ENCODE data around the gene IGIP. TPM values are rescaled to one million over a fixed set of nuclear protein-coding genes. Genes with fewer than 3 reads are reported as not detected.

The IGIP gene
- polyA plus RNA-seq, 3 donors = 0.08 to 0.75 TPM; not detected in 1

- H3K79me2 ChIP-seq (ENCODE audit: insufficient read depth, low read length) = no peaks in the 10 kb centered on the region
- H3K4me3 Mint-ChIP-seq = no peak overlapping the region
- no peak overlapping the region for H3K4me2 ChIP-seq (replicated peaks; ENCODE audit: extremely low read depth, low read length, poor library complexity, severe bottlenecking)
- no peak for TF ChIP-seq CTCF (IDR thresholded peaks at IDR 0.05)
- no CpG with 5 or more reads among the region's 1 CpG for WGBS (ENCODE audit: insufficient coverage)
- H4K20me1 ChIP-seq (ENCODE audit: insufficient read depth, low read length) = no peaks in the 10 kb centered on the region
- H3K9ac ChIP-seq (ENCODE audit: insufficient read depth, low read length, poor library complexity, severe bottlenecking) = no peak overlapping the region
- H3K27ac ChIP-seq (ENCODE audit: low read depth in 1 of 2, low read length in 2 of 2) = no peak overlapping the region
- no peak overlapping the region for H2AFZ ChIP-seq (ENCODE audit: insufficient read depth, low read depth, low read length, poor library complexity, severe bottlenecking)
- H3K4me3 ChIP-seq (replicated peaks in 1 of 3; ENCODE audit: low read depth in 2 of 3, low read length in 3 of 3) = no peak overlapping the region
- H3K4me1 ChIP-seq (ENCODE audit: control insufficient read depth in 1 of 2, insufficient read depth in 2 of 2, low read length in 2 of 2) = no peaks in the 10 kb centered on the region
- H3K27ac Mint-ChIP-seq = no peak overlapping the region
- H3K4me1 Mint-ChIP-seq = no peaks in the 10 kb centered on the region
- DNase-seq = no peak
- peaks cover 4 to 15% of the 10 kb centered on the region in 2 donors for H3K9me3 ChIP-seq (replicated peaks in 1 of 2; ENCODE audit: control insufficient read depth in 1 of 2, insufficient read depth in 1 of 2, low read length in 2 of 2)
- intact Hi-C loops (cut with micrococcal nuclease) = no loop called here
- H3K27me3 ChIP-seq (ENCODE audit: control insufficient read depth in 2 of 2, insufficient read depth in 2 of 2, low read length in 2 of 2) = peaks cover 3 to 14% of the 10 kb centered on the region in 2 donors
- H3K9me3 Mint-ChIP-seq = peaks cover 9 to 24% (median 18%) of the 10 kb centered on the region in 7 donors
- H3K36me3 Mint-ChIP-seq = no peaks in the 10 kb centered on the region
- H3K27me3 Mint-ChIP-seq (ENCODE audit: low read depth in 3 of 3) = peaks cover 3 to 11% (median 4%) of the 10 kb centered on the region in 3 donors
- no peaks in the 10 kb centered on the region for H3K36me3 ChIP-seq (replicated peaks in 1 of 2; ENCODE audit: control insufficient read depth in 1 of 2, insufficient read depth in 2 of 2, low read length in 2 of 2)
Observed at GRCh38 chr5:140093866-140094265, 31.9 kb upstream of the IGIP start.

- Histone ChIP-seq H3K79me2 (ENCODE audit: insufficient read depth, low read length) (no peaks in the 10 kb centered on the region), H3K4me3 (replicated peaks in 1 of 3; ENCODE audit: low read depth in 2 of 3, low read length in 3 of 3) (no peak overlapping the region), H3K27ac (ENCODE audit: low read depth in 1 of 2, low read length in 2 of 2) (no peak overlapping the region), H3K9me3 (replicated peaks in 1 of 2; ENCODE audit: control insufficient read depth in 1 of 2, insufficient read depth in 1 of 2, low read length in 2 of 2) (peaks cover 2 to 10% of the 10 kb centered on the region in 2 donors), H3K4me1 (ENCODE audit: control insufficient read depth in 1 of 2, insufficient read depth in 2 of 2, low read length in 2 of 2) (no peaks in the 10 kb centered on the region), H3K4me2 (replicated peaks; ENCODE audit: extremely low read depth, low read length, poor library complexity, severe bottlenecking) (no peak overlapping the region), H3K36me3 (replicated peaks in 1 of 2; ENCODE audit: control insufficient read depth in 1 of 2, insufficient read depth in 2 of 2, low read length in 2 of 2) (no peaks in the 10 kb centered on the region), H3K27me3 (ENCODE audit: control insufficient read depth in 2 of 2, insufficient read depth in 2 of 2, low read length in 2 of 2) (peaks cover 3 to 14% of the 10 kb centered on the region in 2 donors), H2AFZ (ENCODE audit: insufficient read depth, low read depth, low read length, poor library complexity, severe bottlenecking) (no peak overlapping the region), H3K9ac (ENCODE audit: insufficient read depth, low read length, poor library complexity, severe bottlenecking) (no peak overlapping the region), H4K20me1 (ENCODE audit: insufficient read depth, low read length) (no peaks in the 10 kb centered on the region)
- Mint-ChIP-seq H3K9me3 (peaks cover 7 to 17% (median 14%) of the 10 kb centered on the region in 7 donors), H3K27me3 (ENCODE audit: low read depth in 3 of 3) (peaks cover 8 to 17% (median 9%) of the 10 kb centered on the region in 3 donors), H3K36me3 (no peaks in the 10 kb centered on the region), H3K4me3 (no peak overlapping the region), H3K4me1 (no peaks in the 10 kb centered on the region), H3K27ac (no peak overlapping the region)
- TF ChIP-seq CTCF (IDR thresholded peaks at IDR 0.05) = no peak
- no peak for DNase-seq
- intact Hi-C loops (cut with micrococcal nuclease) = no loop called here
Observed at GRCh38 chr5:140094889-140095288, 30.8 kb upstream of the IGIP start.
